ENCODE data around the gene MEGF8.

DNA sequence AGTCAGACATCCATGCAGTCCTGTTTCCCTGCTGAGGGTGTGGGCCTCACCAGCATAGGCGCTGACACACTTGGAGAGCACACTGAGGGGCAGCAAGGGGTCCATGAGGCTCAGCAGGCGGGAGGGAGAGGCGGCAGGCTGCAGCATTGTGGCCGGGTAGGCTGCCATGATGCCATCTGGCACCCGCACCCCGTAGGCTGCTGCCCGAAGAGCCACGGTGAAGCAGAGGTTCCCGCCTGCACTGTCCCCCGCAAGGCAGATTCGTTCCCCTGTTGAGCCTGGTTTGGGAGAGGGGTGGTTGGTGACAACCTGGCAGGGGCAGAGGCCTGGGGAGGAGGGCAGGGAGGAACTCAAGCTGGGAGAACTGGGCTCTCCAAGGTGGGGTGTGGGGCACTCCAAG, 80.7 kb downstream of the MEGF8 start:
- TF ChIP-seq GATA2 (IDR thresholded peaks at IDR 0.05; ENCODE audit: low read depth, low read length) (no peak), GATA3 (IDR thresholded peaks at IDR 0.05; ENCODE audit: low read depth, low read length) (no peak)

Measured in SH-SY5Y (cell line).